ENCODE results near the gene ZNF611. TPM values are rescaled to one million over a fixed set of nuclear protein-coding genes. Genes with fewer than 3 reads are reported as not detected.

Gene ZNF611
- total RNA-seq, 2 donors from 2014 or later = 4.0 to 6.6 TPM

DNA sequence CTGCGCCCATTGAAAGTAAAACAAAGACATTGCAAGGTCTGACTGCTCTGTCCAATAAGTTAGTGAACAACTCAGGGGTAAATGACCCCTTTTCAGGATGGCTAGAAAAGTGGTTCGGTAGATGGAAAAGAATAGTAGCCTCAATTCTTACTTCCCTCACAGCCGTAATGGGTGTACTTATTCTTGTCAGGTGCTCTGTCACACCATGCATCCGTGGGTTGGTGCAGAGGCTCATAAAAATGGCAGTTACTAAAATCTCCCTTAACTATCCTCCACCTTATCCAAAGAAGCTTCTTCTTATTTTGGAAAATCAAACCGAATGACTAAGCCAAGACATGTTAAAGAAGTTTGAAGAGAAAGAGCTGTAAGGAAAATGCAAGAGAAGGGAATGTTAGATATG, 65.3 kb downstream of the ZNF611 start:
- no peaks in the 10 kb centered on the region for H3K36me3 ChIP-seq
- no peaks in the 10 kb centered on the region for H3K4me1 ChIP-seq
- no peak overlapping the region for H3K27ac ChIP-seq
- TF ChIP-seq, protein P1, sequence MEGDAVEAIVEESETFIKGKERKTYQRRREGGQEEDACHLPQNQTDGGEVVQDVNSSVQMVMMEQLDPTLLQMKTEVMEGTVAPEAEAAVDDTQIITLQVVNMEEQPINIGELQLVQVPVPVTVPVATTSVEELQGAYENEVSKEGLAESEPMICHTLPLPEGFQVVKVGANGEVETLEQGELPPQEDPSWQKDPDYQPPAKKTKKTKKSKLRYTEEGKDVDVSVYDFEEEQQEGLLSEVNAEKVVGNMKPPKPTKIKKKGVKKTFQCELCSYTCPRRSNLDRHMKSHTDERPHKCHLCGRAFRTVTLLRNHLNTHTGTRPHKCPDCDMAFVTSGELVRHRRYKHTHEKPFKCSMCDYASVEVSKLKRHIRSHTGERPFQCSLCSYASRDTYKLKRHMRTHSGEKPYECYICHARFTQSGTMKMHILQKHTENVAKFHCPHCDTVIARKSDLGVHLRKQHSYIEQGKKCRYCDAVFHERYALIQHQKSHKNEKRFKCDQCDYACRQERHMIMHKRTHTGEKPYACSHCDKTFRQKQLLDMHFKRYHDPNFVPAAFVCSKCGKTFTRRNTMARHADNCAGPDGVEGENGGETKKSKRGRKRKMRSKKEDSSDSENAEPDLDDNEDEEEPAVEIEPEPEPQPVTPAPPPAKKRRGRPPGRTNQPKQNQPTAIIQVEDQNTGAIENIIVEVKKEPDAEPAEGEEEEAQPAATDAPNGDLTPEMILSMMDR (IDR thresholded peaks at IDR 0.05) = no peak
- DNase-seq (ENCODE audit: low spot score) = no peak
- H3K4me3 ChIP-seq = no peak overlapping the region
- no peaks in the 10 kb centered on the region for H3K9me3 ChIP-seq
- no peaks in the 10 kb centered on the region for H3K27me3 ChIP-seq

DNA sequence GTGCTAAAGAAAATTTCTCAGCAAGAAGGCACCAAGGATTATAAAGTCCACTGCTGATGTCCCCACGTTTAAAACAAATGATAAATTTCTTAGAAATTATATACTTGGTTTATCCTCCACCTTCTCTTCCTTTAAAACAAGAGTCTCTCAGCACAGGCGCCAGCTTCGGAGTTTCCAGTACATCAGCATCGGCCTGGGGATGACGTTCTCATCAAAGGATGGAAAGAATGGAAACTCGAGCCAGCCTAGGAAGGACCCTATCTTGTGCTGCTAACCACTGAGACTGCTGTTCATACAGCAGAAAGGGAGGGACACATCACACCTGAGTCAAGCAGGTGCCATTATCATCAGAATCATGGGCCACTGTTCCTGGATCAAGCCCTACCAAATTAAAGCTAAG, 66.9 kb downstream of the ZNF611 start:
- no peak overlapping the region for H3K4me3 ChIP-seq
- H3K27me3 ChIP-seq = no peaks in the 10 kb centered on the region
- no peak for DNase-seq (ENCODE audit: low spot score)
- H3K9me3 ChIP-seq = no peaks in the 10 kb centered on the region
- H3K36me3 ChIP-seq = no peaks in the 10 kb centered on the region
- H3K27ac ChIP-seq = no peak overlapping the region
- no peaks in the 10 kb centered on the region for H3K4me1 ChIP-seq
- TF ChIP-seq, protein P1 (IDR thresholded peaks at IDR 0.05) = no peak

DNA sequence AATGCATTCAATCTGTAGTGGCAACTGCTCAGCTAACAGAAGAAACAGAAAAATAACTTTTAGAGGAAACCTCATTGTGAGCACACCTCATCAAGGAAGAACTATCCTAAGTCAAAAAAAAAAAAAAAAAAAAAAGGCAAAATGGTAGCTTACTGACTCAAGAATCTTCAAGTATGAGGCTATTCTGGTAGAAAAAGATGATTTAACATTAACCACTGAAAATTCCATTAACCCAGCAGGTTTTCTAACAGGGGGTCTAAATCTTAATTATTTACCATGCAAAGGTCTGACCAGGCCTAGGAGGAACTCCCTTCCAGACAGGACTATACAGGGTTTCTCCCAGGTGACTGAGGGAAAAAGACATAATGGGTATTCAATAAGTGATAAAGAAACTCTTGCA, 68.3 kb downstream of the ZNF611 start:
- Histone ChIP-seq H3K4me1 (no peaks in the 10 kb centered on the region), H3K4me3 (no peak overlapping the region), H3K27me3 (no peaks in the 10 kb centered on the region), H3K9me3 (no peaks in the 10 kb centered on the region), H3K27ac (no peak overlapping the region), H3K36me3 (no peaks in the 10 kb centered on the region)
- DNase-seq (ENCODE audit: low spot score) = no peak
- TF ChIP-seq, protein P1 (IDR thresholded peaks at IDR 0.05) = no peak

DNA sequence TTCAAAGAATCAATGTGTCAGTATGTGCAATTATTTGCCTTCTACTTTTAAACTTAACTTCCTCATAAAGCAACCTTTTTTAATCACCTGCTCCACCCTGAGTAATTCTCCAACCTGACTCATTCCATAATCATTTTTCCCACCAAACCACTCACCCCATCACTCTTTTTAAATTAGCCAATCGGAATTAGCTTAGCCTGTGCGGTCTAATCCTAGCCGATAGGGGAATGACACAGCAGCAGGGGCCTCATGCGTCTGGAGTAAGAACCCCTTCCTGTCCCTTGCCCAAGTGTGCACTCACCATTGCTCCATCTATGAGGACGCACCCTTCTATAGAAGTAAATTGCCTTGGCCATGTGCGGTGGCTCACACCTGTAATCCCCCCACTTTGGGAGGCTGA, 69.3 kb downstream of the ZNF611 start:
- Histone ChIP-seq H3K27me3 (no peaks in the 10 kb centered on the region), H3K4me1 (no peaks in the 10 kb centered on the region), H3K9me3 (no peaks in the 10 kb centered on the region), H3K27ac (no peak overlapping the region), H3K4me3 (no peak overlapping the region), H3K36me3 (peaks cover 3% of the 10 kb centered on the region)
- no peak for DNase-seq (ENCODE audit: low spot score)
- TF ChIP-seq, protein P1 (IDR thresholded peaks at IDR 0.05) = no peak

DNA sequence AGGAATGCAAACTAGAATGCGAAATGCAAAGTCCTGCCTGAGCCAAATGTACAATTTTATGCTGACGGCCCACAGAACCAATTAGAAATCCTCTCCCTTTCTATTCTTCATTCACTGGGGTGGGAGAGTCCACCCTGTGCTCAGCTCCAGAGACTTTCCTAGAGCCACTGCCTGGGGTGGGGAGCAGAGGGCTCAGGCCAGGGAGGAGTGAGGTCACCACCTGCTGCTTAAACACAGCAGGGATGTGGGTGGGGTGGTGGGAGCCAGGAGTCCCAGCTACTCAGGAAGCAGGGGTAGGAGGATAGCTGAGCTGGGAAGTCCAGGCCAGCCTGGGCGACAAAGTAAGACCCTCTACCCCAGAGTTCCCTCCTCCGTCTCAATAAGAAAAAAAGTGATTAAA, 69.8 kb downstream of the ZNF611 start:
- H3K9me3 ChIP-seq = no peaks in the 10 kb centered on the region
- H3K27me3 ChIP-seq = no peaks in the 10 kb centered on the region
- no peak overlapping the region for H3K4me3 ChIP-seq

DNA sequence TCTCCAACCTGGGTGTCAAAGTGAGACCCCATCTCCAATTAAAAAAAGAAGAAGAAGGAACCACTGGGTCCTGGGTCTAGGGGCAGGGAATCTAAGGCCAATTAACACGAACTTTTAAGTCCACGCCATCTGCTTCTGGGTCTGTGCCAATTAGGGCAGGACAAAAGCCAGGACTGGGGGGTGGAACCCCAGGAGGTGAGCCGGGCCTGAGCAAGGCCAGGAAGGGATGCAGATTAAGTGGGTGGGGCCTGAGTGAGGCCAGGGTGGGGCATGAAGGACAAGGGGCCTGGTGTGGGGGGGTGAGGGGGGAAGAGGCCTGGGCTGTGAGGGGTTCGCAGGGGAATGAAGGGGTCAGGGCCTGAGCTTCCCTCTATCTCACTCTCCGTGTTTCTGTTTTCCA, 70.4 kb downstream of the ZNF611 start:
- Histone ChIP-seq H3K36me3 (peaks cover 13% of the 10 kb centered on the region), H3K9me3 (no peaks in the 10 kb centered on the region), H3K4me1 (no peaks in the 10 kb centered on the region), H3K27me3 (no peaks in the 10 kb centered on the region), H3K4me3 (no peak overlapping the region), H3K27ac (no peak overlapping the region)
- DNase-seq (ENCODE audit: low spot score) = no peak
- TF ChIP-seq, protein P1 (IDR thresholded peaks at IDR 0.05) = no peak

More for the DNA sequence above, 69.8 kb downstream of the ZNF611 start:
- Histone ChIP-seq H3K27ac (no peak overlapping the region), H3K4me1 (no peaks in the 10 kb centered on the region), H3K36me3 (peaks cover 8% of the 10 kb centered on the region)
- TF ChIP-seq, protein P1 (IDR thresholded peaks at IDR 0.05) = no peak
- no peak for DNase-seq (ENCODE audit: low spot score)
